ENCODE results near the gene NBEAL1. TPM values are rescaled to one million over a fixed set of nuclear protein-coding genes. Genes with fewer than 3 reads are reported as not detected.
"Not testable (repeated sequence)": the region's sequence is repeated elsewhere in the genome, so short reads cannot be mapped to it uniquely, and the experiment has no call there.

Gene NBEAL1
- total RNA-seq, 1 donor from 2014 or later = 16.2 TPM

GRCh38 chr2:203086381-203086780 is 71.7 kb downstream of the NBEAL1 start:
- ATAC-seq (ENCODE audit: poor library complexity); DNase-seq; intact Hi-C loops (cut with DNase I): not testable (repeated sequence)

DNA sequence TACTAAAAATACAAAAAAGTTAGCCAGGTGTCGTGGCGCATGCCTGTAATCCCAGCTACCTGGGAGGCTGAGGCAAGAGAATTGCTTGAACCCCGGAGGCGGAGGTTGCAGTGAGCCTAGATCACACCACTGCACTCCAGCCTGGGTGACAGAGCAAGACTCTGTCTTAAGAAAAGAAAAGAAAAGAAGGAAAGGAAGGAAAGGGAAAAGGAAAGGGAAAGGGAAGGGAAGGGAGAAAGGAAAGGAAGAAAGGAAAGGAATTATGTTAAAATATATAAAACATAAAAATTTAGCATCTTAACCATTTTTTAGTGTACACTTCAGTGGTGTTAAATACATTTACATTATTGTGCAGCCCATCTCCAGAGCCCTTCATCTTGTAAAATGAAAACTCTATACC is 76.0 kb downstream of the NBEAL1 start:
- intact Hi-C loops (cut with DNase I); ATAC-seq (ENCODE audit: poor library complexity); DNase-seq: not testable (repeated sequence)

- intact Hi-C loops (cut with DNase I) = no loop called here
- ATAC-seq (ENCODE audit: poor library complexity) = no peak
- no peak for DNase-seq
These were observed 83.1 kb downstream of the NBEAL1 start for GRCh38 chr2:203097735-203098134.

- DNase-seq; intact Hi-C loops (cut with DNase I); ATAC-seq (ENCODE audit: poor library complexity): not testable (repeated sequence)
These were observed 87.7 kb downstream of the NBEAL1 start for GRCh38 chr2:203102357-203102756.

GRCh38 chr2:203104273-203104672 is 89.6 kb downstream of the NBEAL1 start:
- ATAC-seq (ENCODE audit: poor library complexity) (no peak), DNase-seq (no peak)
- intact Hi-C loops (cut with DNase I) = no loop called here

DNA sequence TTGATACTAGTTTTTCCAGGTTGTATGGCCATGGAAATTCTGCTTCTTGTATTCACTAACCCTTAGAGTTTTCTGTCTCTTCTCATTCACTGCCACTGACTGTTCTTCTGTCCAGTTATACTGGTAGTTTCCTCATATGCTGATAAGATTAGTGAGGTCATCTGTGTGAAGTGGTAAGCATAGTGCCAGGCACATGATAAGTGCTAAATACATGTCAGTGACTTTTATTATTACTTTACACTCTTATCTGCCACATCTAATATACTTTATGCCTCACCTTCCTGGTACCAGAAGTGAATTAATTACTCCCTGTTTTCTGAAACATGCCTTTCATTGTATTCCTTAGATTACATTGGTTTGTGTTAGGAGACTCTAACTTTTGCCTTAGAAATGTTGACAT is 91.3 kb downstream of the NBEAL1 start:
- DNase-seq = no peak
- intact Hi-C loops (cut with DNase I) = no loop called here
- ATAC-seq (ENCODE audit: poor library complexity) = peak; percentile 71

DNA sequence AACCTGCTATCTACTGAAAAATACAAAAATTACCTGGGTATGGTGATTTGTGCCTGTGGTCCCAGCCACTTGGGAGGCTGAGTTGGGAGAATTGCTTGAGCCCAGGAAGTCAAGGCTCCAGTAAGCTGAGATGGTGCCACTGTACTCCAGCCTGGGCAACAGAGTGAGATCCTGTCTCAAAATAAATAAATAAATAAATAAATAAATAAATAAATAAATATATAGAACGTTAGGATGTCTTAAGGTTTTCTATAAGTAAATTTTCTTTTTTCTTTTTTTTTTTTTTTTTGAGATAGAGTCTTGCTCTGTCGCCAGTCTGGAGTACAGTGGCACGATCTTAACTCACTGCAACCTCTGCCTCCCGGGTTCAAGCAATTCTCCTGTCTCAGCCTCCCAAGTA is 95.8 kb downstream of the NBEAL1 start:
- DNase-seq; intact Hi-C loops (cut with DNase I); ATAC-seq (ENCODE audit: poor library complexity): not testable (repeated sequence)

DNA sequence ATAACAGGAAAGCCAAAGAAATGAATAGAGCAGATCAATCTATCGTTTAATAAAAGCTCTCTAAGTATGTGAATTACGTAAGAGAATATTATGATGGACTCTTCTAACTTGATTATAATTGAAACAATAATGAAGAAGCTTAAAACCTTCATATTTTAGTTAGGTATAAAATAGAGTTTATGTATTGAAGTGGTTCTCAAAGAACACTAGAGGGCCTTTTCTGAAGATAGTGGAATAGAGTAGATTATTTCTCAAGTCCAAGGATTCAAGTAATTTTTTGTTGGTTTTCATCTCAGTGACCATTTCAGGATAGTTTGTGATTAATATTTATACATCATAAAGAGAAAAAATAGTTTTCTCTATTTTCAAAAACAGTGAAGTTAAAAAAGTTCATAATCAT is 97.7 kb downstream of the NBEAL1 start:
- no peak for DNase-seq
- no peak for ATAC-seq (ENCODE audit: poor library complexity)
- intact Hi-C loops (cut with DNase I) = no loop called here

GRCh38 chr2:203115201-203115700 is 100.6 kb downstream of the NBEAL1 start:
- ATAC-seq (ENCODE audit: poor library complexity); intact Hi-C loops (cut with DNase I); DNase-seq: not testable (repeated sequence)

- DNase-seq = no peak
- intact Hi-C loops (cut with DNase I) = no loop called here
- no peak for ATAC-seq (ENCODE audit: poor library complexity)
These were observed 107.8 kb downstream of the NBEAL1 start for GRCh38 chr2:203122317-203122986.

GRCh38 chr2:203126996-203127395 is 112.3 kb downstream of the NBEAL1 start:
- no peak for ATAC-seq (ENCODE audit: poor library complexity)
- no peak for DNase-seq
- intact Hi-C loops (cut with DNase I) = no loop called here

GRCh38 chr2:203135105-203135504 is 120.4 kb downstream of the NBEAL1 start:
- ATAC-seq (ENCODE audit: poor library complexity) (no peak), DNase-seq (no peak)
- intact Hi-C loops (cut with DNase I) = no loop called here

GRCh38 chr2:203143391-203143790 is 128.7 kb downstream of the NBEAL1 start:
- ATAC-seq (ENCODE audit: poor library complexity) = no peak
- no peak for DNase-seq
- intact Hi-C loops (cut with DNase I) = no loop called here

DNA sequence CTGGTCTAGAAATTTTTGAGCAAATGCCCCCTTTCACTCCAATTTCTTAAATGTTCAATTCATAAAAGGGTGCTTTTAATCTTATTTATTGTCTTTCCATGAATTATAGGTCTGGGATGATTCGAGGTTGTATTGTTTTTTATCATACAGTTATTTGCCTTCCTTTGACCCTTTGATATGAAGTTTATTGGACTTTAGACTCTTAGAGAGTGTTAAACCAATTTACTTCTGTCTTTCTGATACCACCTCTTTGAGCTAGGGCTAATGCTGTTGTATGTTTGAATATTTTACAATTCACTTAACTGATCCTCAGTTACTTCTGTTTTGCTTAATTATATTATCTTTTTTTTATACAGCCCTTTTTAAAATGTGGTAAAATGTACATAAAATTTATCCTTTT is 134.5 kb downstream of the NBEAL1 start:
- DNase-seq (no peak), ATAC-seq (ENCODE audit: poor library complexity) (no peak)
- intact Hi-C loops (cut with DNase I) = no loop called here

GRCh38 chr2:203155406-203155805 is 140.7 kb downstream of the NBEAL1 start:
- ATAC-seq (ENCODE audit: poor library complexity) (no peak), DNase-seq (no peak)
- intact Hi-C loops (cut with DNase I) = no loop called here

GRCh38 chr2:203162722-203163121 is 148.0 kb downstream of the NBEAL1 start:
- intact Hi-C loops (cut with DNase I); ATAC-seq (ENCODE audit: poor library complexity); DNase-seq: not testable (repeated sequence)

DNA sequence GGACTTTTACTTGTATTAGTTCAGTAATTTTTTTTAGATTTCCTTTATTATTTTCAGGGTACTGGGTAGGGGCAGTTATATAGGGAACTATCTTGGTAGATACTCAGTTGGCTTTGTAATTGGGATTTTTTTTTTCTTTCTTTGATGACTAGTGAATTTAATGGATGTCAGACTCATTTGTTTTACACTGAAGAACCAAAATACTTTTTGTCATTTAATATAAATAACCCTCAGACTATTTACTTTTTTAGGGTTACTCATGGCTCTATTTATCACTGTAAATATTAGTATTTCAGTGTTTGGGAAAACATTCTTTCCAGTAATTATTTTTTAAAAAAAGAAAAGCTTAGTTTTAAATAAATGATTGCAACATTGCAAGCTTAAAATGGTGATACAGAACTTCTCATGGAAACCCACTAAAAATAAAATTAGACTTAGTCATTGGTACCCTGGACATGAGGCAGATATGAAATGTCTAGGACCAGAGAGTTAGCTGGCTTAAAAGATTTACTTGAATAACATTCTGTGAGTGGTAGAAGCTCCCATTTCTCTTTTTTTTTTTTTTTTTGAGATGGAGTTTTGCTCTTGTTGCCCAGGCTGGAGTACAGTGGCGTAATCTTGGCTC is 149.7 kb downstream of the NBEAL1 start:
- ATAC-seq (ENCODE audit: poor library complexity) (no peak), DNase-seq (no peak)
- intact Hi-C loops (cut with DNase I) = no loop called here

- DNase-seq = no peak
- intact Hi-C loops (cut with DNase I) = no loop called here
- no peak for ATAC-seq (ENCODE audit: poor library complexity)
These were observed 153.1 kb downstream of the NBEAL1 start for GRCh38 chr2:203167751-203168150.

DNA sequence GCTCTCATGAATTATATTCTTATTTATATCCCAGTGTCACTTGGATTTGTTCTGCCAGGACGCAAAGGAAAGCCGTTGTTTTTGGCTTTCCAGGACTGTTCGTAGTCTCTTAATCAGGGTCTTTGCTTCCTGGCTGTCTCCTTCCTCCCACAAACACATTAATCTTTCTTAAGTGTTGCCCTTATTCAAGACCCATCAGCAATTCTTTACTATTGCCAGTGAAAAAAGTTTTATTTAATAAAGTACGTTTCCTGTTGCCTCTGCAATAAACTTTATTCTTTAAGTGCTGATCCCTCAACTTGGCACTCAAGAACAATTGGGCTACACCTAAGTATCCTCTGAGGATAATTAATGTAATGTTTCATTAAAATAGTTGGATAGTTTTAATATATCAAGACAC is 155.8 kb downstream of the NBEAL1 start:
- ATAC-seq (ENCODE audit: poor library complexity) = no peak
- intact Hi-C loops (cut with DNase I) = no loop called here
- DNase-seq = no peak

DNA sequence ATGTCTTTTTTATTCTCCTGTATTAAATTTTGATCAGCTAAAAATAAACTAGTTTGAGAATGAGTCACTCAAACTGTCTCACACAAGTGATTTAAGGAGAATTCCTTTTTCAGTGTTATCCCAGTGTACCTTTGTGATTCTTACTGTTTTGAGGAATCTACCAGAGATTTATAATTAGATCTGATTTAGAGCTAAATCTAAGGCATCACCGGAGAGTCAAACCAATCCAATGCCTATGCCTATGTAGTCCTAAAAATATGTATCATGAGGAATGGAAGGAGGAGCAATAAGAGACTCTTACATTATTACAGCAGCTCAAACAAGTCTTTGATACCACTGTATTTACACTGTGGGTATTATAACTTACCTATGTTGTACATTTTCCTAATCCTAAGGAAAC is 160.7 kb downstream of the NBEAL1 start:
- ATAC-seq (ENCODE audit: poor library complexity) = no peak

More for the DNA sequence above, 160.7 kb downstream of the NBEAL1 start:
- DNase-seq = no peak
- intact Hi-C loops (cut with DNase I) = no loop called here
